H1 (cell line): Measurements from ENCODE around the gene PRELID1. TPM values are rescaled to one million over a fixed set of nuclear protein-coding genes. Genes with fewer than 3 reads are reported as not detected.

Experiments used
- ASH2L ChIP-seq: fragments of 200-600, 300-600 bp; sonication (generic); IDR thresholded peaks from one replicate; pipeline ENCODE4 v1.7.1; 2017; ENCODE audit warnings: low read length
- polyA plus RNA-seq, 7 experiments: library from polyadenylated mRNA; depleted of rRNA in 3 of 7; stranded (reverse) in 5 of 7; unstranded in 2 of 7; fragments of >200 nt in 5 of 7; fragments of 200-250 nt in 2 of 7; gene quantifications; 1 replicate in 5 of 7; 2 replicates in 1 of 7; 4 replicates in 1 of 7; pipeline versions ENCODE4 v1.2.1 to v1.2.3, GENCODE V29; 2011 to 2013; ENCODE audit warnings: missing spikeins in 2 of 7, mixed read lengths in 2 of 7
- total RNA-seq: library from RNA; stranded (reverse); fragmentation: NEBNext Ultra II Directional; extraction: Animal tissue kit (Norgen Biotek cat#: 25700); gene quantifications from 2 replicates; pipeline ENCODE4 v1.2.1, GENCODE V29; 2021

Gene PRELID1
- total and polyA plus RNA-seq, 2 of the 8 experiments (the other 6 are each of a cell fraction or from before 2014, with no cell fraction given) = 272 to 428 TPM

DNA sequence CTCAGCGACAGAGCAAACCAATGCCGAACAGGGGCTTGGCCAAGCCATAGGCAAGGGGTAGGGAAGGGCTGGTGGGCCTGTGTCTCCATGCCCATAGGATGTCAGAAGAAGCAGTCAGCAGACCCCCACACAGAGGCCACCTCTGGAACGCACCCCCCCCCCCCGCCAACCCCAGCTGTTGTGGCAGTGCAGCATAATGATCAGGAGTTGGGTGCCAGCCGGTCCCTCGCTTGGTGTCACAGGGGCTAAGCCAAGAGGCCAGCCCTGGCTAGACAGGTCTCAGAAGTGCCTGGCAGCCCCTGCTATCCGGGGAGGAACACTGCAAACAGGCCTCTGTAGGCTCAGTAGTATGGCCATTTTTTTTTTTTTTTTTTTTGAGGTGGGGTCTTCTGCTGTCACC lies 11.8 kb downstream of the PRELID1 start (continued):
- TF ChIP-seq ASH2L = no peak
- TF ChIP-seq, all 59 proteins: peak for 0
